CD4-positive, alpha-beta T cell (primary cell): ENCODE results near the gene PLA2G7. TPM values are rescaled to one million over a fixed set of nuclear protein-coding genes. Genes with fewer than 3 reads are reported as not detected.

Source experiments
- ATAC-seq: fragments of 200-7000 bp; cut with Tn5 transposase; one replicate; pipeline ENCODE4 v1.10.0; 2022; ENCODE audit warnings: mild to moderate bottlenecking; ENCODE audit not compliant: poor library complexity
- CTCF ChIA-PET: fragments of 350-600 bp; sonication (Branson Sonifier 250); formaldehyde crosslinking; loops from one replicate; lab custom pipeline; 2021; ENCODE audit warnings: antibody characterized with exemption, inconsistent platforms; lab: Charles Lee
- POLR2A ChIA-PET: fragments of 350-600 bp; sonication (Branson Sonifier 250); formaldehyde crosslinking; loops from one replicate; lab custom pipeline; 2021; ENCODE audit warnings: antibody characterized with exemption, inconsistent platforms; lab: Charles Lee
- DNase-seq, 14 experiments: peaks; one replicate each; pipeline ENCODE4 v3.0.0-alpha.2; 2013 to 2020; ENCODE audit warnings: mixed read lengths in 2 of 14
- H3K27ac ChIP-seq, 2 donors: one replicate each; pipeline versions ENCODE4 v1.5.1 to v1.7.0; 2013; ENCODE audit warnings: low read length in 2 of 2, low read depth in 1 of 2, mild to moderate bottlenecking in 1 of 2
- H3K27me3 ChIP-seq, 2 experiments: 1 replicate in 1 of 2; 2 replicates in 1 of 2; pipeline versions ENCODE4 v1.6.1 to v1.7.0; 2013; ENCODE audit warnings: low read length in 2 of 2, control low read depth in 1 of 2, mild to moderate bottlenecking in 1 of 2, moderate library complexity in 1 of 2; ENCODE audit not compliant: insufficient read depth in 2 of 2, control insufficient read depth in 1 of 2
- H3K36me3 ChIP-seq: one replicate; pipeline ENCODE4 v1.6.1; 2013; ENCODE audit warnings: low read length, control low read depth; ENCODE audit not compliant: insufficient read depth
- H3K4me1 ChIP-seq: one replicate; pipeline ENCODE4 v1.6.1; 2013; ENCODE audit warnings: low read length, control low read depth; ENCODE audit not compliant: insufficient read depth
- H3K4me3 ChIP-seq: one replicate; pipeline ENCODE4 v1.5.1; 2013; ENCODE audit warnings: mild to moderate bottlenecking, low read length, moderate library complexity
- H3K9me3 ChIP-seq, 2 experiments: 1 replicate in 1 of 2; 2 replicates in 1 of 2; pipeline versions ENCODE4 v1.6.1 to v1.7.0; 2013; ENCODE audit warnings: low read length in 2 of 2, mild to moderate bottlenecking in 2 of 2, control low read depth in 1 of 2, moderate library complexity in 1 of 2; ENCODE audit not compliant: control insufficient read depth in 1 of 2, insufficient read depth in 1 of 2
- H3K27ac Mint-ChIP-seq: one replicate; pipeline ENCODE4 v1.8.0; 2020; ENCODE audit warnings: mixed read lengths
- H3K27me3 Mint-ChIP-seq: one replicate; pipeline ENCODE4 v1.8.0; 2021; ENCODE audit warnings: mixed read lengths
- H3K36me3 Mint-ChIP-seq: one replicate; pipeline ENCODE4 v1.8.0; 2021; ENCODE audit warnings: low read depth, mixed read lengths
- H3K4me1 Mint-ChIP-seq: one replicate; pipeline ENCODE4 v1.8.0; 2021; ENCODE audit warnings: low read depth, mixed read lengths
- H3K4me3 Mint-ChIP-seq: one replicate; pipeline ENCODE4 v1.8.0; 2020; ENCODE audit warnings: mild to moderate bottlenecking, mixed read lengths
- H3K9me3 Mint-ChIP-seq: one replicate; pipeline ENCODE4 v1.8.0; 2020; ENCODE audit warnings: mixed read lengths
- CTCF ChIP-seq: fragments of 200-600 bp; IDR thresholded peaks from one replicate; pipeline ENCODE4 v1.8.0; 2022; ENCODE audit warnings: antibody characterized with exemption, mild to moderate bottlenecking
- intact Hi-C, 2 experiments: fragments of 100-400 bp; cut with DNase I in 1 of 2; cut with micrococcal nuclease in 1 of 2; formaldehyde crosslinking; loops; one replicate each; pipeline versions ENCODE4 v1.15.1 to v1.9.0; 2023 to 2025; cut with DNase I, micrococcal nuclease
- total RNA-seq, 174 experiments: library from RNA in 2 of 174; stranded (reverse) in 2 of 174; gene quantifications; one replicate each; pipeline ENCODE4 v1.2.3 and lab custom pipeline; 2021 to 2026

The PLA2G7 gene
- total RNA-seq, 2 experiments from 2014 or later = not detected

GRCh38 chr6:46657642-46658041 lies 77.5 kb downstream of the PLA2G7 start:
- H3K27me3 Mint-ChIP-seq = peaks cover 35% of the 10 kb centered on the region
- Histone ChIP-seq H3K36me3 (no peaks in the 10 kb centered on the region), H3K4me1 (peaks cover 9% of the 10 kb centered on the region), H3K9me3 (peaks cover 0 to 4% of the 10 kb centered on the region in 2 experiments), H3K4me3 (no peak overlapping the region), H3K27ac (no peak overlapping the region), H3K27me3 (peaks cover 11 to 22% of the 10 kb centered on the region in 2 experiments)
- no peak for ATAC-seq
- TF ChIP-seq CTCF = no peak
- no peak overlapping the region for H3K27ac Mint-ChIP-seq
- H3K4me3 Mint-ChIP-seq = no peak overlapping the region
- intact Hi-C loops = no loop called here
- H3K4me1 Mint-ChIP-seq = peaks cover 7% of the 10 kb centered on the region
- POLR2A ChIA-PET = no interaction called here
- no peaks in the 10 kb centered on the region for H3K36me3 Mint-ChIP-seq
- CTCF ChIA-PET = no interaction called here
- H3K9me3 Mint-ChIP-seq = no peaks in the 10 kb centered on the region
- no peak for DNase-seq

- H3K27me3 ChIP-seq = peaks cover 17 to 36% of the 10 kb centered on the region in 2 experiments
- no peak overlapping the region for H3K27ac ChIP-seq
- Mint-ChIP-seq H3K4me3 (no peak overlapping the region), H3K27me3 (peaks cover 52% of the 10 kb centered on the region), H3K9me3 (no peaks in the 10 kb centered on the region), H3K27ac (no peak overlapping the region), H3K36me3 (no peaks in the 10 kb centered on the region), H3K4me1 (peaks cover 15% of the 10 kb centered on the region)
- H3K4me1 ChIP-seq = peaks cover 14% of the 10 kb centered on the region
- POLR2A ChIA-PET = no interaction called here
- DNase-seq (peak in 1 of 14 experiments; percentile 7), ATAC-seq (no peak)
- H3K9me3 ChIP-seq = peaks cover 0 to 5% of the 10 kb centered on the region in 2 experiments
- intact Hi-C loops = no loop called here
- TF ChIP-seq CTCF = no peak
- no peak overlapping the region for H3K4me3 ChIP-seq
- H3K36me3 ChIP-seq = no peaks in the 10 kb centered on the region
- CTCF ChIA-PET = no interaction called here
These were observed 79.4 kb downstream of the PLA2G7 start for GRCh38 chr6:46655803-46656202.

Other genes with a start within 250 kb of the PLA2G7 start
- not detected for gene RCAN2, start 243.9 kb downstream of the PLA2G7 start, total RNA-seq
- not detected for gene CYP39A1, start 82.6 kb downstream of the PLA2G7 start, total RNA-seq
- gene SLC25A27, start 82.4 kb downstream of the PLA2G7 start, total RNA-seq = 1 to 10 TPM; 1.2 to 1.5 TPM
- gene TDRD6, start 47.5 kb downstream of the PLA2G7 start, total RNA-seq = not detected
- not detected for gene ANKRD66, start 11.6 kb upstream of the PLA2G7 start, total RNA-seq
- not detected for gene MEP1A, start 58.0 kb upstream of the PLA2G7 start, total RNA-seq
- gene ADGRF5, start 186.6 kb upstream of the PLA2G7 start, total RNA-seq = not detected